HG03571 (cell line): Measurements from ENCODE around the gene C1QTNF6.

Source experiments
- ATAC-seq: cut with Tn5 transposase; IDR thresholded peaks from one replicate; pipeline ENCODE4 v1.9.1; 2021; ENCODE audit not compliant: unreplicated experiment

Gene C1QTNF6

GRCh38 chr22:37193629-37194191, 5.7 kb upstream of the C1QTNF6 start:
- ATAC-seq, result no peak

- ATAC-seq, result no peak
Measured at GRCh38 chr22:37192741-37193140, 4.7 kb upstream of the C1QTNF6 start.

- no peak for ATAC-seq
Measured at GRCh38 chr22:37192204-37192603, 4.2 kb upstream of the C1QTNF6 start.

DNA sequence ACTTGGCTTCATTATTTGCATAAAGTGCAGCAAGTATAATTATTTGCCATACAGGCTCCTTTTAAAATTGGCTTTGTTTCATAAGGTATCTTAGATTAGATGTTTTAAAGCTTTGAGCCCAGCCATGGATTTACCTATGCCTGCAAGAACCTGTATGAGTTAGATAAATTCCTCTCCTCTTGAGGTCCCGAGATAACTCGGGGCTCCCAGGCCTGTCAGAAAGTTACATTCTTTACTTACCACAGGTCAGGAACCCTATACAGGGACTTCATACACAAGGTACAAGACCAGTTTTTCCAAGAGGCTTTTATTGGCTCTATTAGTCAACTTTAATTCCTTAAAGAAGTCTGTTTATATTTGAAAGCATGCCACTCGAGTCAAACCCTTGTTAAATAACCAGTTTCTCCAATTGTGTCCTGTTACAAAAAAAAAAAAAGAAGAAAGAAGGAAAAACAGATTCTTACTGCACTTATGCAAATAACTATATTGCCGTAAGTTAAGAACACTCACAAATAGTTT, 2.3 kb upstream of the C1QTNF6 start:
- ATAC-seq, result no peak

GRCh38 chr22:37188901-37189466, 937 bp upstream of the C1QTNF6 start:
- no peak for ATAC-seq

DNA sequence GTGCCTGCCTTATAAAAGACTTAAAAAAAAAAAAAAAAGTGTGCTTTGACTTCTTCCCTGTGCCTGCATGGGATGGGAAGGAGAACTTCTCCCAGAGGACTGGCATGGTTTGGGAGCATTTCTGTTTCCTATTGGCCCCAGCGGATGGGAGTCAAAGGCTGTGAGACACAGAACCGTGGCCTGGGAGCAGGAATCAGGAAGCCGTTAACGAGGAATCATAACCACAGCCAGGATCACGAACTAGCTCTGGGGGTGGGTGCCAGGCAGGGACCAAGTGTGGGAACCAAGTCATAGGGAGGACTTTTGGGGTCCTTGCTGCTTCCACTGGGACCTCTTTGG, 526 bp downstream of the C1QTNF6 start:
- ATAC-seq, result no peak

GRCh38 chr22:37186997-37187522, 987 bp downstream of the C1QTNF6 start:
- ATAC-seq, result no peak

DNA sequence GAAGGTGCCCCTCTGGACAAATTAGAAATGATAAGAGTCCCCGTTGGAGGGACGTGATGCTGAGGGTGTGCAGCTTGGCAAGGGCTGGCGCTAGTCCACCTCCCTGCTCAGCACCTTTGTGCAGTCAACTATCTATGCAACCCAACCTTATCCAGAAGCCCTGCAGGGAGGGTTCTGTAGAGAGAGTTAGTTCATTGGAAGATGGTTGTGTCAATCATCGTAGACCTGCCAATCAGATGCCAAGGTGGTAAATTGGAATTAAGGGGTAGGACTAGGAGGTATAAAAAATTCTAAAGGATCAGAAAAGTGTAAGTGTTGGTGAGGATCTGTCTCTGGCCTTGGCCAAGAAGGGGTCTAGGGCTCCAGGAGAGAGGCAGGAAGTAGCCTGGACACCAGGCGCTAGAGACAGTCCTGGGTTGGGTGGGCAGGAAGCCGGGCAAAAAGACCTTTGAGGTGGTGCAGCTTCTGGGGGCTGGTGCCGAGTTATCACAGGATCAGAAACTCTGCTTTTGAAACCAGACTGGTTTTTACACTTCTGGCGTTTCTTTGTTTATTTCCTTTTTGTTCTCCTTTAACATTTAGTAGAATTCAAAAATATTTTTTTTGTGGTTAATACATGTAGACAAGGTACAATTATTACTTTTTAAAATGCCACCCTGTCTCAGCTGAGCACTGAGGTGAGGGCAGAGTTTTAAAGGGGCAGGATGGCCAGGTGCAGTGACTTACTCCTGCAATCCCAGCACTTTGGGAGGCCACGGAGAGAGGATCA, 1.6 kb downstream of the C1QTNF6 start:
- ATAC-seq, result no peak

GRCh38 chr22:37185646-37186227, 2.3 kb downstream of the C1QTNF6 start:
- no peak for ATAC-seq

GRCh38 chr22:37184816-37185541, 3.1 kb downstream of the C1QTNF6 start:
- ATAC-seq, result no peak

GRCh38 chr22:37184380-37184755, 3.7 kb downstream of the C1QTNF6 start:
- no peak for ATAC-seq

DNA sequence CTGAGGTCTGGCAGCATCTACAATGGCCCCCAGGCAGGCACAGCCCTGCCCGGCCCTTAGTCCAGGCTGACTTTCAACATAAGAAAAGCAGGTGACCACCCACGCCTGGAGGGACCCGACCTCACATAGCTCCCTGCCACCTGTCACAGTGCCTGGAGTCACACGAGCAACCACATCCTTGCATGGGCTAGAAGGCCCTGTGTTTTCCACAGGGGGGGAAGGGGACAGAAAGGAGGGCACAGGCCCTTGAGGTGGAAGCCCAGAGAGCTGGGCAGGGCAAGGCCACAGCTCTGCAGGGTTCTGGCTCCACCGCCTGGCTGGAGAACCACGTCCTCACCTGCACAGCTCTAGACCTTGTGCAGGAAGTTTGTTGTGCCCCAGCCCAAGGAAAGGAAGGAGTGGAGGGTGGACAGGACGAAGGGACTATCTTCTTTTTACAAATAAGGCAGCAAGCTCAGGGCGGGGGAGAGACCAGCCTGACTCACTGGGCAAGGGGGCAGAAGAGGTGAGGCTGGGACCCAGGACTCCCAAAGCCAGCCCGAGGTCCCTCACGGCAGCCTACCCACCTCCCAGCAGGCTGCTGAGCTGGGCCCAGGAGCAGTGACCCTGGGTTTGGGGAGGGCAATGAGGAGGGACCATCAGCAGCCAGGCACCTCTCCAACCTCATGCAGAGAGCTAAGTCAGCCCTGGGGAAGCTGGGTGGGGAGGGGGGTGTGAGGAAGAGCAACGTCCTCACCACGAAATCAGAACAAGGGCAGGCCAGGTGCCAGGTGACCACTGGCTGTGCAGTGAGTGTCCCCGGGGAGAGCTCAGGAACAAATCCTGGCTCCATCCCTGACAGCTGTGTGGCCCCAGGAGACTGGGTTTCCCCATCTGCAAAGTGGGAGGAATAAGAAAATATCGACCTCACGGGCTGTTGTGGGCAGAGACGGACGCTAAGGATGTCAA, 4.3 kb downstream of the C1QTNF6 start:
- ATAC-seq, result no peak

- ATAC-seq, result no peak
Measured at GRCh38 chr22:37182949-37183245, 5.2 kb downstream of the C1QTNF6 start.

- ATAC-seq, result no peak
Measured at GRCh38 chr22:37182101-37182948, 5.7 kb downstream of the C1QTNF6 start.

- no peak for ATAC-seq
Measured at GRCh38 chr22:37181681-37182080, 6.4 kb downstream of the C1QTNF6 start.

- ATAC-seq, result no peak
Measured at GRCh38 chr22:37180531-37181231, 7.4 kb downstream of the C1QTNF6 start.

GRCh38 chr22:37179622-37180420, 8.2 kb downstream of the C1QTNF6 start:
- ATAC-seq, result no peak

DNA sequence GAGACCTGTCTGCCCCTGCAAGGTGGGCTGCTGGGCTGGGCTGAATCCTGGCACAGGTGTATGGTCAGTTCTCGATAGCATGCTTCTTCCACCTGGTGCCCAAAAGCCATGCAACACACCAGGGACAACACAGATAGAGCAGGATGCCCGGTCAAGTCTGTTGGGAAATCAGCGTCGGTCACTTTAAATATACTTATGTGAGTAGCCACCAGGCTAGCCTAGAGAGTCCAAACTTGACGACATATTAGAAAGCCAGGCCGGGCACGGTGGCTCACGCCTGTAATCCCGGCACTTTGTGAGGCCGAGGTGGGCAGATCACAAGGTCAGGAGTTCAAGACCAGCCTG, 8.9 kb downstream of the C1QTNF6 start:
- no peak for ATAC-seq
